Upper lobe of right lung (tissue), 1 donor: ENCODE results near the gene ARNT2. TPM values are rescaled to one million over a fixed set of nuclear protein-coding genes. Genes with fewer than 3 reads are reported as not detected.

Experiments
- ATAC-seq: fragments of 200-7000 bp; cut with Tn5 transposase; one replicate; pipeline ENCODE4 v1.9.1; 2020; ENCODE audit warnings: mild to moderate bottlenecking, moderate library complexity
- DNase-seq: peaks from one replicate; pipeline ENCODE4 v3.0.0-alpha.2; 2020
- H3K27ac ChIP-seq: fragments of 200-600 bp; one replicate; pipeline ENCODE4 v1.8.0; 2022
- H3K27me3 ChIP-seq: fragments of 200-600 bp; one replicate; pipeline ENCODE4 v1.8.0; 2022; ENCODE audit warnings: mild to moderate bottlenecking
- H3K36me3 ChIP-seq: fragments of 200-600 bp; one replicate; pipeline ENCODE4 v1.8.0; 2022
- H3K4me1 ChIP-seq: fragments of 200-600 bp; one replicate; pipeline ENCODE4 v1.8.0; 2022
- H3K4me3 ChIP-seq: fragments of 200-600 bp; one replicate; pipeline ENCODE4 v1.8.0; 2022; ENCODE audit warnings: mild to moderate bottlenecking
- H3K9me3 ChIP-seq: fragments of 200-600 bp; one replicate; pipeline ENCODE4 v1.8.0; 2022
- intact Hi-C: fragments of 100-400 bp; cut with DNase I; formaldehyde crosslinking; loops from one replicate; pipeline ENCODE4 v1.11.0; 2022
- total RNA-seq: library from RNA; stranded (reverse); fragmentation: NEBNext Ultra II Directional; extraction: Animal tissue kit (Norgen Biotek cat#: 25700); gene quantifications from one replicate; pipeline ENCODE4 v1.2.1, GENCODE V29; 2021
- TF ChIP-seq, protein P1 (sequence below): fragments of 200-600 bp; IDR thresholded peaks from one replicate; pipeline ENCODE4 v1.8.0; 2022; ENCODE audit warnings: antibody characterized with exemption
- donor health status: DM: no; HTN: yes; CAD: no; lungs with severe emphysema.

The ARNT2 gene
- total RNA-seq, 1 donor from 2014 or later, result 12.9 TPM

DNA sequence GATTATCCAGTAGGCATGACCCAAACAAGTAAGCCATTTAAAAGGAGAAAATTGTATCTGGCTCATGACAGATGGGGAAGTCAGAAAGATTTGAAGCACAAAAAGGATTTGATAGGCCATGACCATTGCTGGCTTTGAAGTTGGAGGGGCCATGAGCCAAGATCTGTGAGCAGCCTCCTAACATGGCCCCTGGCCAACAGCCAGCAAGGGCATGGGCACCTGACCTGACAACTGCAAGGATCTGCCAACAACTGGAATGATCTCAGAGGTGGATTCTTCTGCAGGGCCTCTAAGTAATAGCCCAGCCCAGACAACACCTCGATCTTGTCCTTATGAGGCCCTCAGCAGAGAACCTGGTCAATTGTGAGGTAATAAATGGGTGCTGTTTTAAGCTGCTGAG, 93.0 kb downstream of the ARNT2 start:
- no peak for DNase-seq
- Histone ChIP-seq H3K27me3 (no peaks in the 10 kb centered on the region), H3K4me3 (no peak overlapping the region), H3K4me1 (peaks cover 4% of the 10 kb centered on the region), H3K36me3 (no peaks in the 10 kb centered on the region), H3K9me3 (no peaks in the 10 kb centered on the region), H3K27ac (no peak overlapping the region)
- TF ChIP-seq, protein P1, sequence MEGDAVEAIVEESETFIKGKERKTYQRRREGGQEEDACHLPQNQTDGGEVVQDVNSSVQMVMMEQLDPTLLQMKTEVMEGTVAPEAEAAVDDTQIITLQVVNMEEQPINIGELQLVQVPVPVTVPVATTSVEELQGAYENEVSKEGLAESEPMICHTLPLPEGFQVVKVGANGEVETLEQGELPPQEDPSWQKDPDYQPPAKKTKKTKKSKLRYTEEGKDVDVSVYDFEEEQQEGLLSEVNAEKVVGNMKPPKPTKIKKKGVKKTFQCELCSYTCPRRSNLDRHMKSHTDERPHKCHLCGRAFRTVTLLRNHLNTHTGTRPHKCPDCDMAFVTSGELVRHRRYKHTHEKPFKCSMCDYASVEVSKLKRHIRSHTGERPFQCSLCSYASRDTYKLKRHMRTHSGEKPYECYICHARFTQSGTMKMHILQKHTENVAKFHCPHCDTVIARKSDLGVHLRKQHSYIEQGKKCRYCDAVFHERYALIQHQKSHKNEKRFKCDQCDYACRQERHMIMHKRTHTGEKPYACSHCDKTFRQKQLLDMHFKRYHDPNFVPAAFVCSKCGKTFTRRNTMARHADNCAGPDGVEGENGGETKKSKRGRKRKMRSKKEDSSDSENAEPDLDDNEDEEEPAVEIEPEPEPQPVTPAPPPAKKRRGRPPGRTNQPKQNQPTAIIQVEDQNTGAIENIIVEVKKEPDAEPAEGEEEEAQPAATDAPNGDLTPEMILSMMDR, result no peak
- ATAC-seq, result no peak
- intact Hi-C loops, result no loop called here

DNA sequence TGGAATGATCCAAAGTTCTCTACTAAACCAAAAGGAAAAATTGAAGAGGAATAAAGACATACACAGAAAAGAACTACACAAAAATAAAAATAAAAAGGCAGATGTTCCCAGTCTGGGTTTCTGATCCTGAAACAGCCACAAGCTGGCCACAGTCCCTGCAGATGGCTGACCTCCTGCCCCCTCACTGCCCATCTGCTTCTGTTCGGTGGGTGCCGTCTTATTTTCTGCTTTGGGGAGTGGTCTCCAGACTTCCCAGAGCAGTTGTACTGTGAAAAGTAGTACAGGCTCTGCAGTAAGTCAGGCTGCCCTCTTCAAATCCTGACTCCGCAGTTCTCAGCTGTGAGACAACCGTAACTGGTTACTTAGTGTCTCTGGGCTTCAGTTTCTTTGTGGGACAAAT, 94.5 kb downstream of the ARNT2 start:
- H3K4me1 ChIP-seq, result peaks cover 4% of the 10 kb centered on the region
- no peak overlapping the region for H3K27ac ChIP-seq
- intact Hi-C loops, result no loop called here
- H3K36me3 ChIP-seq, result no peaks in the 10 kb centered on the region
- no peak overlapping the region for H3K4me3 ChIP-seq
- no peak for DNase-seq
- no peaks in the 10 kb centered on the region for H3K27me3 ChIP-seq
- TF ChIP-seq, protein P1, result no peak
- ATAC-seq, result no peak
- no peaks in the 10 kb centered on the region for H3K9me3 ChIP-seq

DNA sequence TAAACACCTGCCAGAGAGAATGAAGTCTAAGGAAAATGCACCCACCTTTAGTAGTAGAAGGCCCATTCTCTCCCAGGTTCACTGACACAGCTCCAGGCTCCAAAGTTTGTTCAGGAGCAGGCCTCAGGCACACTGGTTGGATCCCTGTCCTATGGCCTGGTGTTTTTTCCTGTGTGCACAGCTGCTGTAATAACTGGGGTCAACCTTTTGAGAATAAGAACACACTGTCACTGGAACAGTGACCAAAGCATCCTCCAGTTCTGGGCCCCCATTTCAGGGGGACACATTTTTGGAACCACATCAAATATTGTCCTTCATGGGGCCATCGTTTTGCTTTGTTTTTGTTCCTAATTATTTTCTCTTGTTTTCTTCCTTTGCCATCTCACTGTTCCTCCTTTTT, 95.8 kb downstream of the ARNT2 start:
- Histone ChIP-seq H3K4me1 (no peaks in the 10 kb centered on the region), H3K4me3 (no peak overlapping the region), H3K36me3 (no peaks in the 10 kb centered on the region), H3K27ac (no peak overlapping the region), H3K27me3 (no peaks in the 10 kb centered on the region), H3K9me3 (no peaks in the 10 kb centered on the region)
- TF ChIP-seq, protein P1, result no peak
- no peak for DNase-seq
- intact Hi-C loops, result no loop called here
- ATAC-seq, result no peak

DNA sequence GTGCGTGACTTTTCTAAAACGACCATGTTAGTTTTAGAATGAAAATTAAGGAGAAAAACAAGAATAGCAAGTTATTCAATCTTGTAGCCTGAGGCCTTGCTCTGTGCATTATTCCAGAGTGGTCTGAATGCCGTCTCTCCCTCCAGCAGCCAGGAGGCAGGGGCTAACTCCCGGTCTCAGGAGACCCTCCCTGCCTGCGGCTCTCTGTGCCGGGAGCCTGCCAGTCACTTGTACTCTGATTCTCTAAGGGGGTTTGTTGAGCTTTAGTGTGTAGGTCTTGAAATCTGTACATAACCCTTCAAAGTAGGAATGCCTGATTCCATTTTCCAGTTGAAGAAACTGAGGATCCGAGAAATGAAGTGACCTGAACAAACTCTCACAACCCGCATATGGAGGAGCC, 97.3 kb downstream of the ARNT2 start:
- ATAC-seq (no peak), DNase-seq (no peak)
- Histone ChIP-seq H3K9me3 (no peaks in the 10 kb centered on the region), H3K36me3 (no peaks in the 10 kb centered on the region), H3K27me3 (no peaks in the 10 kb centered on the region), H3K27ac (no peak overlapping the region), H3K4me3 (no peak overlapping the region), H3K4me1 (no peaks in the 10 kb centered on the region)
- intact Hi-C loops, result no loop called here
- TF ChIP-seq, protein P1, result no peak

DNA sequence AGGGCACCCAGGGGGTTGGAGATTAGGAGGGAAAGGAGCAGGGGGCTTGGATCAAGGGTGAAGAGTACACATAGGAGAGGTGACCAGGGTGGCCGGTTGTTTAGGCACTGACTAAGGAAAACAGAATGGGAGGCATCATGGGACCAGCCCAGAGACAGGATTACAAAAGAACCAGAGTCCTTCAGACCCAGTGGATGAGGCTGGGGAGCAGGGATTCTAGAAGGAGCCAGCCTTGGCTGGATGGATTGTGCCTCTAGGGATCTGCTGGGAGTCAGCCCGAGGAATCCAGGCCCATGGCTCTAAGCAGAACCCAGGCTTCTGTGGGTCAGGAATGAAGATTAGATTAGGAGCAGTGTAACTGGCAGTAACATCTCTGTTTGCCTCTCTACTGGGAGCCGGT, 98.6 kb downstream of the ARNT2 start:
- TF ChIP-seq, protein P1, result no peak
- Histone ChIP-seq H3K36me3 (no peaks in the 10 kb centered on the region), H3K27me3 (no peaks in the 10 kb centered on the region), H3K27ac (peak overlapping the region; percentile 74), H3K9me3 (no peaks in the 10 kb centered on the region), H3K4me3 (no peak overlapping the region), H3K4me1 (peaks cover 7% of the 10 kb centered on the region)
- intact Hi-C loops, result no loop called here
- DNase-seq (no peak), ATAC-seq (no peak)

DNA sequence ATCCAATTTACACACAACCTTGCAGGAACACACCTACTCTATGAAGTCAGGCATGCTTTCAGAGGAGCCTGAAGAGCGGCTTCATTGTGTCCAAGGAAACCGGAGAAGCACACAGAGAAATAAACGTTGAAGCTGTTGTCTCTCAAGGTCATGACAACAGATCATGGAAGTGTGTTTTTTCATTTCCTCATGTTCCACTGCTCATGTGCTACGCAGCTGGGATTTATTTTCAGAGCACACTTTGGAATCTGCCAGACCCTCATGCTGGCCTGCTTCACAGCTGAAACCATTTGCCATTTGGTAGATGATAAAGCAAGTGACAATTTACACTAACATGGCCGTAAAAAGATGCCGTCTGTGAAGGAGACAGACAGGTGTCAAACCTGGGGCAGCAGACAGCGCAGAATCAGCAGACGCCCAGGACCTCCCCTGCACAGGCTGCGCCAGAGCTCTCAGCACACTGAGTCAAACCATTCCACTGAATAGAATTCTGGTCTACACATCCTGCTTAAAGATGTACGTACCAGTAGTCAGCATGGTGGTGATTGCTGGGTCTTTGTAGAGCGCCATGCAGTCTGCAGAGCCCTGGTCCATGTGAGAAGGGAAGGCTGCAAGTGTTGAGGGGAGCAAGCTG, 99.3 kb downstream of the ARNT2 start:
- intact Hi-C loops, result no loop called here
- Histone ChIP-seq H3K4me3 (no peak overlapping the region), H3K27me3 (no peaks in the 10 kb centered on the region), H3K27ac (peak overlapping the region; percentile 74), H3K36me3 (no peaks in the 10 kb centered on the region), H3K9me3 (no peaks in the 10 kb centered on the region), H3K4me1 (peaks cover 7% of the 10 kb centered on the region)
- DNase-seq (no peak), ATAC-seq (peak; percentile 40)
- TF ChIP-seq, protein P1, result no peak
